ENCODE data around the gene DERL2.

GRCh38 chr17:5485270-5486205 is at the start of gene DERL2:
- no peak for TF ChIP-seq CTCF (IDR thresholded peaks at IDR 0.05; ENCODE audit: low read length)
- TF ChIP-seq EZH2phosphoT487 (IDR thresholded peaks at IDR 0.05; ENCODE audit: low read length): no peak
